OCI-LY7 (cell line): Measurements from ENCODE around the gene FAM241B.

Source experiments
- EZH2phosphoT487 ChIP-seq: fragments of 200-600 bp; sonication (generic); IDR thresholded peaks from 2 replicates; pipeline ENCODE4 v1.6.1; 2018; ENCODE audit warnings: low read depth, borderline replicate concordance, mild to moderate bottlenecking, mixed run types, antibody characterized with exemption, low read length, moderate library complexity, mixed read lengths
- TF ChIP-seq, protein P1 (sequence below): fragments of 200-600 bp; sonication (generic); conservative IDR thresholded peaks from 2 replicates; pipeline ENCODE4 v1.5.1; 2014; ENCODE audit warnings: mild to moderate bottlenecking, antibody characterized with exemption, low read length, moderate library complexity, mixed read lengths

DNA sequence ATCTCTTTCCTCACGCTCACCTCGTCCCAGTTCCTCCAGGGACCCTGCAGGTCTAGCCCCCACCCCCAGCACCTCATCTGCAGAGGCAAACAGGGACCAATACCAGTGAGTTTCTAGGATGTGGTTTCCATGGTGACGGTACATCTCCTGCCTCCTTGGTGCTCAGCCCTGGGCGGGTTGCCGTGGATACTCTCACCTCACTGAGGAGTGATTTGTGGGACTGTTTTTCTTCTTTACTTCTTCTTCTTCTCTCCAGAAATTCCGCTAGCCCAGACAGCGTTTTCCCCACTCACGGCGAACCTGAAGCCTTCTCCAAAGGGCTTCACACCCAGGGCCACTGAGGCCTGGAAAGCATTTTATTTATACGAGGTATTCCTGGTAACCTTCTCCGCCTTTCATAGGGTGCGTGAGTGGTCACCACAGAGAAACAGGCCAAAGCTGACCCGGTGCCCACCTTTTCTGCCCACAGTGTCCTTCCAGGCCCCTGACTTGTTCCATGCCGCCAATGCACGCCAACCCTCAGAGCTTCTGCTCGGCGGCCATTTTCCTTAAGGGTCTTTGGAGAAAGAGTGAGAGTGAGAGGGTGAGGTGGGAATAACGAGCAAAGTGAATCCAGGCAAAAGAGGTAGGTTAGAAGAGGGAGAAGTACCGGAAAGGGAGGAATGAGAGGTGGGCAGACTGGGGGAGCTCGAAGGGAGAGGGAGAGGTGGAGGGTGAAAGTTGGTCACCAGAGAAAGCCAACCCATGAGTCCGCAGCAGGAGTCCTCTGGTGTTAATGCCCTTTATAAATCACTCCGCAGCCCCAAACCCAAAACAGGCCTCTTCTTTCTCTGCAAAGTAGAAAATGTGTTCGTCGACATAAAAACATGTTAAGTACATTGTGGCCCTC is 15.5 kb downstream of the FAM241B start:
- TF ChIP-seq, protein P1, sequence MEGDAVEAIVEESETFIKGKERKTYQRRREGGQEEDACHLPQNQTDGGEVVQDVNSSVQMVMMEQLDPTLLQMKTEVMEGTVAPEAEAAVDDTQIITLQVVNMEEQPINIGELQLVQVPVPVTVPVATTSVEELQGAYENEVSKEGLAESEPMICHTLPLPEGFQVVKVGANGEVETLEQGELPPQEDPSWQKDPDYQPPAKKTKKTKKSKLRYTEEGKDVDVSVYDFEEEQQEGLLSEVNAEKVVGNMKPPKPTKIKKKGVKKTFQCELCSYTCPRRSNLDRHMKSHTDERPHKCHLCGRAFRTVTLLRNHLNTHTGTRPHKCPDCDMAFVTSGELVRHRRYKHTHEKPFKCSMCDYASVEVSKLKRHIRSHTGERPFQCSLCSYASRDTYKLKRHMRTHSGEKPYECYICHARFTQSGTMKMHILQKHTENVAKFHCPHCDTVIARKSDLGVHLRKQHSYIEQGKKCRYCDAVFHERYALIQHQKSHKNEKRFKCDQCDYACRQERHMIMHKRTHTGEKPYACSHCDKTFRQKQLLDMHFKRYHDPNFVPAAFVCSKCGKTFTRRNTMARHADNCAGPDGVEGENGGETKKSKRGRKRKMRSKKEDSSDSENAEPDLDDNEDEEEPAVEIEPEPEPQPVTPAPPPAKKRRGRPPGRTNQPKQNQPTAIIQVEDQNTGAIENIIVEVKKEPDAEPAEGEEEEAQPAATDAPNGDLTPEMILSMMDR: no peak
- no peak for TF ChIP-seq EZH2phosphoT487
